ENCODE data around the gene C9orf50.
"Not testable (repeated sequence)": the region's sequence is repeated elsewhere in the genome, so short reads cannot be mapped to it uniquely, and the experiment has no call there.

The C9orf50 gene

DNA sequence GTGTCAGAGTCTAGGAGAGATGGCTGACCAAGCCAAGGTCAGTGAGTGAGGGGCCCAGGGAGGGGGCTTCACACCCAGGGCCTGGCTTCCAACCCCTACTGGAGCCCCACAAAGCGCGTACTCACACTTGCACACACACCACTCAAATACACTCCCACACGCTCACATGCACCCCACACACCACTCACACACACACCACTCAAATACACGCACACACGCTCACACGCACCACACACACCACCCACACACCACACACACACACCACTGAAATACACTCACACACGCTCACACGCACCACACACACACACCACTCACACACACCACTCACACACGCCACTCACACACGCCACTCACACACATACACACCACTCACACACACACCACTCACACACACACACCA is 26.7 kb upstream of the C9orf50 start:
- DNase-seq: no peak

DNA sequence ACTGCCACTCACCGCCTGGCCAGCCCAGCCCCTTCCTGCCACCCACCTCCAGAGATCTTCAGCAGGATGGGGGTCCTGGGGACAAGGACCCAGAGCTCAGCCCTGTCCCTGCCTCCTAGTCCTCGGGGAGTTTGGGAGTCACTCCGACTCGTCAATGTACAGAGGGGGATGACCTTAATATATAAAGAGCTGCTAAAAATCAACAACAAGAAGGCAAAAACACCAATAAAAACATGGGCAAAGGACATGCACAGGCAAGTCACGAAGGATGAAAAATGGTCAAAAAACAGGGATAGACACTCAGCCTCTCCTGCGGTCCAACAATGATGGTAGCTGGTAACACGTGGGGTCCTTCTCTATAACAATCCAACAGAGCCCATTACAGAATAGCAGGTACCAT is 25.8 kb upstream of the C9orf50 start:
- no peak for DNase-seq

DNA sequence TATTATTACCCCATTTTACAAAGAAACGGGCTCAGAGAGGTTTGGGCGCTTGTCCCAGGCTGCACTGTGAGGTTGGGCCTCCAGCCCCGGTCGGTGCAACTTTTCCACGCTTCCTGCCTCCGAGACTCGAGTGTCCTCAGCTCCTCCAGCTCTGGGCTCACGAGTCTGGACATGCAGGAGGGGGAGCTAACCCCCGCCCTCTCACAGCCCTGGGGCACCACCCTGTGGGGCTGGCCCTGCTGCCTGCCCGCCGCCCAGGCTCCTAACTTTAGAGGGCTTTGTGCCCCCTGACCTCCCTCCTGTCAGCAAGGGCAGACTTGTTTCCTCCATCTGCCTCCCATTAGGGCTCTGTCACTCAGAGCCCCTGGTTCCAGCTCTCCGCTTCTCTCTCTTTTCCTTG is 25.4 kb upstream of the C9orf50 start:
- no peak for DNase-seq

DNA sequence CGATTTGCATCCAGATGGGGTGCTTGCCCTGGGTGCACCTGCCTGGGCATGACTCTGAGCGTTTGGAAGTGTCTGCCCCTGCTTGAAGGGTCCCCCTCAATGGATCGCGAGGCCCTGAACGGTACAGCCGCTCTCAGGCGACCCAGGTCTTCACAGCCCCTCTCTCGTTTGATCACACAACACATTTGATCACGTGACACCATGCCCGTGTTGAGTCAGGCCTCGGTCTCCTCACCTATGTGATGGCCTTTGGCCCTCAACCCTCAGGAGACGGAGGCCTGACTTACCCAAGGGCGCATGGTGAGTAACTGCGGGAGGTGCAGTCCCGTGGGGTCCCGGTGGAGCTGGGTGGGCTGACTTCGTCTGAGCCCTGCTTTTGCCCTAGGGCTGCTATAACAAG is 24.0 kb upstream of the C9orf50 start:
- DNase-seq: no peak

DNA sequence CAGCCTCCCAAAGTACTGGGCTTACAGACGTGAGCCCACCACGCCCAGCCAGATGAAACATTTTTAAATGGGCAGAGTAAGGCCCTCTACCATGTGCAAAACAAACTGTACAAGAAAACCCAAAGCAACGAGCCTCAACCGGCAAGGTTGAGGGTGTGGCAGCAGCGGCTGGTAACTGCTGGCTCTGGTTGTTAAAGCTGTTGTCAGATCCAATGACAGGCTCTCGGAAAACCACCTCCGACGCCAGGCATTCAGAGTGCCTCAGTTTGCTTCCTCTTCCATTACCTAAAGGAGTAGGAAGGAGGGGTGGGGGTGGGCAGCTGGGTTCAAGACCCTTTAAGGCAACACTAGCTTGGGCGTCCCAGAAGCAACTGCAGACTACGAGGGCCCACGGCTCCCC is 23.5 kb upstream of the C9orf50 start:
- DNase-seq: no peak

DNA sequence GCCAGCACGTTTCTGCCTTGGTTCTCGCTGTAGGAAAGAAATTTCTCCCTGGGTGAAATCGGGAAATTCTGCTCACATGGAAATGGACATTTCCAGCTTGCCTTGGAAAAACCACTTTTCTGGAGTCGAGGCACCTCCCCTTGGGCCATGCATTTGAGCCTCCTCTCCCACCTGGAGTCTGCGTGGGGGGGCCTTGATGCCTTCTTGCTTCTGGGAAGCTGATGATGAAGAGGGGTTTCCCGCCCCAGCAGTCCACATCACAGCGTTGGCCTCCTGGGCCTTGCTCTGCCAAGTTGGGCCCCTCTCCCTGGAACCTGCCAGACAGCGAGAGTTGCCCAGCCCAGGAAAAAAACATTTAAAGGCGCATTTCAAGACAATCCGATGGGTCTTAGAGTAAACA is 22.8 kb upstream of the C9orf50 start:
- no peak for DNase-seq

DNA sequence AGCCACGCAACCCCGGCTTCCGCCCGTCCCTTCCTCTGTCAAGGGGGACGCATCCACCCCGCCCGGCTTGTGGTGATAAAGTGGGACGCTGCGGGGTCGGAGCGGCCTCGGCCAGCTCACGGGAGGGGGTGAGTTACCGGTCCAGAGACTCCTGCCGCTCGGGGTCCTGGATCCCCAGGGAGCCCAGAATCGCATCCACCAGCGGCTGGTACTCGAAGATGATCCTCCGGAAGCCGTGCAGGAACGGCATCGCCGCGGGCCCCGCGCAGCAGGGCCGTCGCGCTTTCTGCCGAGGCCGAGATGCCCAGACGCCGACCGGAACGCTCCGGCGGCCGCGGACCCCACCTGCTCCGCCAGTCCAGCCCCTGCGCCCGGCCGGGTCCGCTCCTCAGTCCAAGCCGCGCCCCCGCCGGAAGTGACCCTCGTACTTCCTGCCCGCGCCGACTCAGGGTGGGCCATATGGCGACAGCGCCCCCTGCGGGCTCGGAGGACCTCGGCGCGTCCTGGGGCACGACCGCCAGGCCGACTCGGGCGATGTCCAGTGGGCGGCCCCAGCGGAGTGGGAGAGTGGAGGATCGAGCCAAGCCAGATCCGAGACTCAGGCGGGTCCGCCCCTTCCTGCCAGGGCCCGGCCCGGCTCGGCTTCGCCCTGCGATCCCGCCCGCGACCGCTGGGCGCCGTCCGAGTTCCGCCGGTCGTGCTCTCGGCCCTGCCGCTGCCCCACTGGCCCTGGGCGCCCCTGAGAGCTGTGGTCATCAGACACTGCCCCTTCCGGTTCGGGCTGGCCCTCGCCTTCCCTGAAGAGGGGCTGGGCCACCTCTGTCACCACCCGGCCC is 21.1 kb upstream of the C9orf50 start, which contains the start of gene ASB6:
Gene ASB6, minus strand, starts transcription at position 402 of the 836 bp plus-strand sequence. Its CDS starts 152 bp downstream, at position 250.
- peak; percentile 93 for DNase-seq

DNA sequence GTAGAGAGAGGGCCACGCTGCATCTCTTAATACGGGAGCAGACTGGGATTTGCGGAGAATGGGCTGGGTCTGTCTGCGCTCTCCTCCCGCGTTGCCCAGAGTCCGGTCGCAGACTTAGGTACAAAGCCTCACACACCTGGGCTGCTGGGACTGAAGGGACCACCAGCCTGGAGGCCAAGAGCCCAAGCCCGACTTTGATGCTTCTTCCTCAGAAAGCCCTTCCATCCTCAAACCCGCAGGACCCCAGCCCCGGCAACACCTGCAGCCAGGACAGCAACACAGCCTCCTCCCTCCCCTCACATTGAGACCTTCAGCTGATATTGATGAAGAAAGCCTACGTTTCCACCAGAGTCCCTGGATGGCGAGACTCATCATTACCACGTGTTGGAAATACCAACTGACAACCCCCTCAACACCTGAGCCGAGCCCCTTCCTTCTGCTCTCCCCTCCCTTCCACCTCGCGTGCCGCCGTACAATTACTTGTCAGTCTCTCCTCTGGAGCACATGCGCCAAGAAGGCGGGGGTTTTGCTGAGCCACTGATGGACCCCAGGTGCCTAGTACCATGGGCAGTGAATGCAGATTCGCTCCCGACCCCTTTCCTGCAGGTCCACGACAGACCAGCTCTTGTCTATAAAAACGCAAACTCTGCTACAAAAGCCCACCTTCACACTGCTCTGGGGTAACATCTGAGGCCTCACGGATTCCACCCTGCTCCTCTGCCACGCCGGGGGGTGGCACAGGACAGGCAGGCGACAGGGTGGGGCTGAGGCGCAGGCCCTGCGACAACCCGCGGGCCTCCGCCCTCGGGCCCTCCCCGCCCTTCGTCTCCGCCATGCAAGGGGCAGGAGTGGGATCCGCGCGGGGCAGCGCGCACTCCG is 20.2 kb upstream of the C9orf50 start:
- DNase-seq: no peak

DNA sequence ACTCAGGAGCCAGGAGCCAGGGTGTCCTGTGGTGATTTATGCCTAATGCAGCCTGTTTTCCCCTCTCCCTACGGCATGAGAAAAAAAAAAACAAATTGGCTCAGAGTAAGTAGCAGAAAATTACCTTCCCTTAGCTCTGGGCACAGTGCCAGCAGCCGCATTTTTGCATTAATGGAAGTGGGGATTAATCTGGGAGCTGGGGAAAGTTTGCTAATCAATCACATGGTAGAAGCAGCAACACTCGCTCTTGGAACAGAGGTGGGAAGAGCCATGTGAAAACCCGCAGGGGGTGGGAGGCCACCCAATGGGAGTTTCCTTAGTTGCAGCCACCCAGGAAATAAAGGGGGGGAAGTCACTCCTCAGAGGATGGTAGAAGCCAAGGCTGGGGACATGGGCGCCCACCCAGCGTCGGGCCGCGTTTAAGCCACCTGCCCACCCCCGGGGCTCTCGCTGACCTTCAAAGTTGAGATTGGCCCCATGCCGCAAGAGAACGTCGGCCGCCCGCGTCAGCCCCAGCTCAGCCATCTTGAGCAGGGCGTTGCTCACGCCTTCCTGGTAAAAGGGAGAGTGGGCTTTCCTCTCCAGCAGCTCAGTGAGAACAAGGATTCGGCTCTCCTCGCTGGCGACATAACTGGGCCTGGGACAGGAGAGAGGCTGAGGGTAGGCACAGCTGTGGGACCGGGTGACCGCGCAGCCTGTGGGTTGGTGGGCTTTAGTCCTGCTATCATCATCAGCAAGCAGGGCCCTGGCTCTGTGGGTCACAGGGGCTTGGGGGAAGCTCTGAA is 19.4 kb upstream of the C9orf50 start:
- DNase-seq: peak; percentile 75

DNA sequence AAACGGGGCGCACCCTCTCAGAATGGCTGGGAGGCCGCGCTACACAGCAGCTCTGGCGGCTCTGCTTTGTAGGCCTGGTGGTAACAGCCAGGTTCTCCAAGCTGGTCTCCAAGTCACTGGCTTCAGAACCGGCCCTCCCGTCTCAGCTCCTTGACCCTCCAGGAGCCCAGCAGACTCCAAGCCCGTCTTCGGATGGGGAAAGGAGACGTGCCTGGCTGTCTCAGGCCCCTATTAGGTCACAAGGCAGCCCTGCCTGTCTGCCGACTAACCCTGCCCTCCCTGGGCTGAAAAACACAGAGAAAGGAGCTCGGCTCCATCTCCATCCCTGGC is 18.8 kb upstream of the C9orf50 start:
- no peak for DNase-seq

DNA sequence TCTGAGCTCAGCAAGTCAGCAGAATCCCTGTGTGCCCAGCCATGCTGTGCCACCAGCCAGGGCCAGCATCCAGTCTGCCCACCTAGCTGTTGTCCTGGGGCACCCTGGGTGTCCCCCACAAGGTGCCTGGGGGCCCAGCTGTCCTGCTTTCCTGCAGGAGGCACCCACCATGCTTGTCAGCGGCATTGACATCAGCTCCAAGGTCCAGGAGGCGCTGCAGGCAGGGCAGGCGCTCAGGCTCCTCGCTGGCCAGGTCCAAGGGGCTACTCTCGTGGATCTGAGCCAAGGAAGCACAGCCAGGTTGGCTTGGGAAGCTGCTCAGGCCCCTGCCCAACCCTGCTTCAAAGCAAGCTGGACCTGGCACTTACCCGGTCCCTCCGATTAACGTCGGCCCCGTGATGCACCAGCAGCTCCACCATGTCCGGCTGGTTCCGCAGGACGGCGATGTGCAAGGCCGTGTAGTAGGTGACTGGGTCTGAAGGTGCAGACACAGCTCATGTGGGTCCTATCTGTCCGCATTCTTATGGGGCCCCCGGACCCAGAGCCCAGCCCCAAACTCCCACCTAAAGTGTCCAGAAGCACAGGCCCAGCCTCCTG is 18.2 kb upstream of the C9orf50 start:
- DNase-seq: no peak

DNA sequence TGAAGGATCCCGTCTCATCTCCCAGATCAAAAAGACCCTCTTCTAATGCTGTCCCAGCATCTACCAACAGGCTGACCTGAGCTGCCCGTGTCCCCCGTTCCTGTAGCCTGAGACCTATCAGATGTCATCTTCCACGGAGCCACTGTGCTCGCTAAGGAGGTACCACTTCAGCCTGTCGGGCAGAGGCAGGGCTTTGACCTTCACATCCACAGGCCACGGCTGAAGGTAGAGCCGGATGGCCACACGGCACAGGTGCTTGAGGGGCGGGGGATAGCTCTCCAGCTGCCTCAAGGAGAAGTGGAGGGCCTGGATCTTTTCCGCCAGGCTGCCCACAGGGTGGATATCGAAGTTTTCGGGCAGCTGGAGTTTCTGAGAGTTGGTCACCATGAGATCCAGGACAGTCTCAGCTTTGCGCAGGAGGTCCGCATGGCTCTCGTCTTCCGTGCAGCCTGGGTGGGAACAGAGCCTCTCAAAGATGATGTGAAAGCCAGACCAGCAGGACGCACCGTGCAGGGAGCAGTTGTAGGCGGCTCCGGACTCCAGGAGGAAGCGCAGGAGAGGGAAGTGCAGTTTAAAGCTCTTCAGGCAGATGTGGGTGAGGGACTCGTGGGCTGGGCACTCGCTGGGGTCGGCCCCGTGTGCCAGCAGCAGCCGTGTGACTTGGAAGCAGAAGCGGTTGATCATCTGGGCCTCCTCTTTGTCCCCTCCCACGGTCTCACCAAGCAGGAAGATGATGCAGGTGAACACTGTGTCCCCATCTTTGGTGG is 17.0 kb upstream of the C9orf50 start:
- DNase-seq: no peak

DNA sequence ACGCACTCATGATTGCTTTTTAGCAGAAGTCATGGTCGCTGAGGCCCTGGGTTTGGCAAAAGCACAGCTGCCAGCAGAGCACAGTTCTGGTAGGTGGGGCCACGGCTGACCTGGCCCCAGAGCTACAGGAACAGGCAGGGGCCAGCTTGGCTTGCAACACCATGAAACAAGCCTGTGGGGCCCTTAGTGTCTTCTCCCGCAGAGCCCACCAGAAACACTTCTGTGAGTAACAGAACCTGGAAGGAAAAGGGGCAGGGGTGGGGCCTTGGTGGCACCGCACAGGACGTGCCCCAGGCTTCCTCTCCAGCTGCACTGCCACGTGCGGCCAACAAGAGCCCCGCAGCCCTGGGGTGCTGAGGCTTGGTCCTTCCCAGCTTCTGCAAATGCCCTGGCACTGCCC is 16.2 kb upstream of the C9orf50 start:
- DNase-seq: no peak

DNA sequence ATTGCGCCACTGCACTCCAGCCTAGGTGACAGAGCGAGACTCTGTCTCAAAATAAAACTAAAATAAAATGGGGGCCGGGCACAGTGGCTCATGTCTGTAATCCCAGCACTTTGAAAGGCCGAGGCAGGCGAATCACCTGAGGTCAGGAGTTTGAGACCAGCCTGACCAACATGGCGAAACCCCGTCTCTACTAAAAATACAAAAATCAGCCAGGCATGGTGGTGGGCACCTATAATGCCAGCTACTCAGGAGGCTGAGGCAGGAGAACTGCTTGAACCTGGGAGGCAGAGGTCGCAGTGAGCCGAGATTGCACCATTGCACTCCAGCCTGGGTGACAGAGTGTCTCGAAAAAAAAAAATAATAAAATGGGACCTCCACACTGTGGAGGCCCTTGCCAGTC is 15.4 kb upstream of the C9orf50 start:
- not testable (repeated sequence) for DNase-seq

DNA sequence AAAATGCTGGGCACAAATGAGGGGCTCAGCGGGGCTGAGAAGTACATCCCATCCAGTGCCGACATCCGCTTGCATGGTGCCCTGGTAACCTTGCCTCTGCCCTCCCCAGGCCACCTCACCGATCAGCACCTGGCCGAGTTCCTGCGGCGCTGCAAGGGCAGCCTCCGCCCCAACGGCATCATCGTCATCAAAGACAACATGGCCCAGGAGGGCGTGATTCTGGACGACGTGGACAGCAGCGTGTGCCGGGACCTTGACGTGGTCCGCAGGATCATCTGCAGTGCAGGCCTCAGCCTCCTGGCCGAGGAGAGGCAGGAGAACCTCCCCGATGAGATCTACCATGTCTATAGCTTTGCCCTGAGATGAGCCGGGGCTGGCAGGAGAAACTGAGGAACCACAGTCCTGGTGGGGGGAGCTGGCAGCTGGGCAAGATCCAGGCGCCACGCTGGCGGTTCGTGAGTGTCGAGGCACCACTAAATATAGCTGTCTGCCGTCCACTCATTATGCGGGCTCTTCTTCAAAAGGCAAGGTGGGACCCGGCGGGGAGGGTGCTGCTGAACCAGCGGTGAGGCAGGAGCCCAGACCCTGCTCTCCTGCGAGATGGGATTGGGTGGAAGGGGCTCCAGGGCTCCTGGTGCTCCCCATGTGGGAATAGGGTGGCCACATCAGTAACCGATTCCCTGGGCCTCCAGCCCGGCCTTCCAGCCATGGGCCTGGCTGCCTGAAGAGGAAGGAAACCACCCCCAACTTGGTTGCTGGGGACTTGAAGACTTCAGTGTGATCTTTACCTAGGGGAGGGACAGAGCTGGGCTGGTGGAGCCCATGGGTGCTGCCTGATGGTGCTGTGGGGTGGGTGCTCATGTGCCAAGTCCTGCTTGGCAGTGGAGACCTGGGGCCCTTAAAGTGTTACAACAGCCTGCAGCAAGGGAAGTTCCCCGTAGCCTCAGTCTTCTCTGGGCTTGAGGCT is 14.5 kb upstream of the C9orf50 start:
- DNase-seq: no peak

DNA sequence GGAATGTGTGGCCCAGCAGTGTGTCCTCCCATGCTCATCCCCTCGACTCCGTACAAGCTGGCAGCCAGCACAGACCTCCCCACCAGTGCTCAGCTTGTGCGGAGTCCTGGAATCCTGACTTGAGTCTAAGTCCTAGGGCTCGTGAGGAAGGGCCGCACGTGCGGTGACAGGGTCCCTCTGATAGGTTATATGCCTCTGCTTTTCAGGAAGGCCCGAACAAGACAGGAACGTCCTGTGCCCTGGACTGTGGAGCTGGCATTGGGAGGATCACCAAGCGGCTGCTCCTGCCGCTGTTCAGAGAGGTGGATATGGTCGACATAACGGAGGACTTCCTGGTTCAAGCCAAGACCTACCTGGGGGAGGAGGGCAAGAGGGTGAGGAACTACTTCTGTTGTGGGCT is 12.9 kb upstream of the C9orf50 start:
- DNase-seq: no peak

DNA sequence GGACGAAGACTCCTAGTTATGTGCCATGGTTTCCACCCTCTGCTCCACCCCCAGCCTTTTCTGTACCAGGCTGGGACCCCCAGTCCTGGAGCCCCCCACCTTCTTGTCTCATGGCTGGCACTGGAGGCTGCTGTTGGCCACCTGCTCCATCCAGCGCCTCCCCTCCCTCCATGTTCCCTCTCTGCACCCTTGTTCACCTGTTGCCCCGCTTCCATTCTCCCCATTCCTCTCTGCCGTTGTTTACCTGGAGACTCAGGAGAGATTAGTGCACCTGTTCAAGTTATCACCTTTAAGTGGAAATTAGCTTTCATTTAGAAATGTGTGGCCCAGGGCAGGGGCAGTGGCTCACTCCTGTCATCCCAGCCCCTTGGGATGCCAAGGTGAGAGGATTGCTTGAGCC is 12.3 kb upstream of the C9orf50 start:
- no peak for DNase-seq

DNA sequence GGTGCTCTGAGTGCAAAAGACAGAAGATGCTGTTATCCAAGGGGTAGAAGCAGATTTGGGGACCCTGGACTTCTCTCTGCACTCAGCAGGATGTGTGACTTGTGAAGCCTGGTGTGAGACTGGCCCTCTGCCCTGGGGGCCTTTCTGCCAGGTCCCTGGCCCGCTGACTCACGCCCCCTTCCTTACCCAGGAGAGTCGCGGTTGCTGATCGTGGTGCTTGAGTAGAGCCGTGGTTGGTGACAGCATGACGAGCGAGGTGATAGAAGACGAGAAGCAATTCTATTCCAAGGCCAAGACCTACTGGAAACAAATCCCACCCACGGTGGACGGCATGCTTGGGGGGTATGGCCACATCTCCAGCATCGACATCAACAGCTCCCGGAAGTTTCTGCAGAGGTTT is 11.6 kb upstream of the C9orf50 start:
- no peak for DNase-seq

DNA sequence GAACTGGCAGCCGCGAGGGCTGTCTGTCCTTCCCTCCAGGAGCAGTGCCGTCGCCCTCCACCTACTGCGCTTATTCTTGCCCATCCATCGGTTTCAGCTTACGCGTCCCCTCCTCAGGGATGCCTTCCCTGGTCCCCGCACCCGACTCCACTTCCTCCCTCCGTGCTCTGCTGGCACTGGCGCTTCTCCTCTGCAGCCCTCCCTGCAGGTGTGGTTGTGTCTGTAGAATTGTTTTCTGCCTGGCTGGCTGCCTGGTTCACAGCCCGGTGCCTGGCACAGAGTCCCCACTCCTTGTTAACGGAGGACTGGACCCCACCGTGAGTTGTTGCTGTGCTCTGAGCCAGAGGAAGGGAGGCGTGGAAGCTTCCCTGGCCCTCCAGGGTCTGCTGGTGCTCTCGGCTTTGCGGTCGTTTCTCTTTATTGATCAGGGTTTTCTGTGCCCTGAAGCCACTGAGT is 10.8 kb upstream of the C9orf50 start:
- no peak for DNase-seq

DNA sequence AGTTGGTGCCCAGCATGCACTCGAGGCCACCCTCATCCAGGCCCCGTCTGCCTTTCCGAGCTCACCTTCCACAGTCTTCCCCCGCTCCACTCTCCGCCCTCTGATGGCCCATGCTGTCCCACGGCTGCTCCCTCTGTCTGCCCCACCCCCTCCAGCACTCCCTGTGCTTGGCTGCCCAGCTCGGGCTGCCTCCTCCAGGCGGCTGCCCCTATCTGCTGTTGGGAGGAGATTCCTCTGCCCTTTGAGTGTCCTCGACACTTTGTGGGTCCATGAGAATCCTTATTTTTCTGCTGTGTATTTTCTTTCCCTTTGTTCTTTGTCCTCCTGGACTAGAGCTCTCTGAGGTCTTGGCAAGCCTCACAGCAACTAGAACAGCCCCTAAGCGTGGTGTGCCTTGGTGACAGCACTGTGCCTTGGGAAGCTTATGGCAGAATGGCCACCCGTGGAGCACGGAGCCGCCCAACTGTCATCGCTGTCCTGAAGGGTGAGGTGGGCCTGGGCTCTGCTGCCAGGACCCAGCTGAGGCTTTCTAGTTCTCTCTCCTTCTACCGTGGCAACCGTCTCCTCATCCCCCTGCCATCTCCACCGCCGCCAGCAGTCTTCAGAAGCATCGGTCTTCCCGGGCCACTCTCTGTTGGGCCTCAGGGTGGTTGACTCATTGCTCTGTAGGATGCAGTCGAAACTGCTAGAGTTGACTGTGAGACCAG is 10.2 kb upstream of the C9orf50 start:
- no peak for DNase-seq
